HG02610 (cell line): ENCODE measurements around the gene RPS6KA4.
"Not testable (repeated sequence)": the region's sequence is repeated elsewhere in the genome, so short reads cannot be mapped to it uniquely, and the experiment has no call there.

Experiments
- ATAC-seq: cut with Tn5 transposase; IDR thresholded peaks from one replicate; pipeline ENCODE4 v1.9.1; 2021; ENCODE audit warnings: mild to moderate bottlenecking, moderate library complexity; ENCODE audit not compliant: unreplicated experiment

The RPS6KA4 gene

DNA sequence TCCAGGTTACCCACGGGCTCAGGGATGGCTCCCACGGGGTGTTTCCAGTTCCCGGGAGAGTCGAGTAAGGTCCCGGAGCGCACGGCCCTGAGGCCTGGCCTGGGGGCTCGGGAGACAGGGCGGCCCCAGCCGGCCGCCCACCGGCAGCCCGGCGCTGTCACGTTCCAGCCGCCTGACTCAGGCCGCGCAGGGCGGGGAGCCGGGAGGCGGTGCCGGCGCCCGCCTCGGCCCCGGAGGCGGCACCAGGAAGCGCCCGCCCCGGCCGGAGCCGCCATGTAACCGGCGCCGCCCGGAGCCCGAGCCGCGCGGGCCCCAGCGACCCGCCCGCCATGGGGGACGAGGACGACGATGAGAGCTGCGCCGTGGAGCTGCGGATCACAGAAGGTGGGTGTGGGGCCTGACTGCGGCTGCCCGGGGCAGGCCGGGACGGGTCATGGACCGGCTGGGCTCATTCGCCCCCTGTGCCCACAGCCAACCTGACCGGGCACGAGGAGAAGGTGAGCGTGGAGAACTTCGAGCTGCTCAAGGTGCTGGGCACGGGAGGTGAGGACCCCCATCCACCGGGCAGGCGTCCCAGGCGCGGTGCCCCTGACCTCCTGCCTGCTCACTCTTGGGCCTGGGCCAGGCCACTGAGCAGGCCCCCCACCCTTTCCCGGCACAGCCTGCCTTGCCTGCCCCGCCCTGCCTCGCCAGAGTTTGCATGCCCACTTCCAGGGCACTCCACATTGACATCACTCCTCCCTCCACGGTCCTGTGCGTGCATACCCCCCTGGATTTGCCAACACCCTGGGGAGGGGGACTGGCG lies at the start of gene RPS6KA4:
RPS6KA4 (plus strand) TSS at position 256 of the 805 bp plus-strand sequence; CDS start at position 330, 74 bp downstream.
- peak; percentile 62 for ATAC-seq

DNA sequence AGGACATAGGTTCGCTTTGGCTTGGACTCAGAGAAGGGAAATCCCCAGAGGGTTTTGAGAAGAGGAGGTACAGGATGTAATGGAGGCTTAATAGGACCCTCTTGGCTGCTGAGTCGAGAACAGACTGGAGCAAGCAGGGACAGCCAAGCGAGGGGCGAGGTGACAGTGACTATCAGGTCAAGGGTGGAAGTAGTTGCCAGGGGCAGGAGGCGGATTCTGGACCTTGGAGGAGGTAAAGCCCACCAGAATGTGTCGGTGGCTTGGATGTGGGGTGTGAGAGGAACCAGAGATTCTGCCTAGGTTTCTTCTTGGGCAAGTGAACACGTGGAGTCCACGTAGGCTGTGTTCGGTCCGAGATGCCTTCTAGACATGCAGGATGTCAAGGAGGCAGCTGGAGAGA lies 46.0 kb upstream of the RPS6KA4 start:
- no peak for ATAC-seq

DNA sequence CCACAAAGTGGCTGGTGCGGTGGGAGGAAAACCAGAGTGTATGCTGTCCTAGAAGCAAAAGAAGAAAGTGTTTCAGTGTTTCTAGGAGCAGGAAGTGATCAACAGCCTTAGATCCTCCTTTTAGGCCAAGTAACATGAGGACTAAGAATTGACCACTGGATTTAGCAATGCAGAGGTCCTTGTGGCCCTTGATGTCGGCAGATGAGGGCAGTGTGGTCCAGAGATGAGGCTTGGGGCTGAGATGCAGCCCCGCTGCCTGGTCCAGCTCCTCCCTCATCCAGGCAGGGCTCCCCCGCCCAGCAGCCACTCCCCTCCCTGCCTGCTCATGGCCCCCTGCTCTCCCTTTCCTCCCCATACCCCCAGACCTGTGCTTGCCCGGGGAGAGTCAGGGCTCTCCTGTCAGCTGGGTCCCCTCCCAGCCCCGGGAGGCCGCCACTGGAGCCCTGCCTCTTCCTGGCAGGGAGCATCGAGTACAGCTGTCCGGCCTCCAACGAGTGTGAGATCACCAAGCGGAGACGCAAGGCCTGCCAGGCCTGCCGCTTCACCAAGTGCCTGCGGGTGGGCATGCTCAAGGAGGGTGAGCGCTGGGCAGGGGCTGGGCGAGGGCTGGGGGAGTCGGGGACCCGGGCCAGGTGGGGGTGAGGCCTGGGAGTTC lies 45.3 kb upstream of the RPS6KA4 start:
- ATAC-seq, result no peak

DNA sequence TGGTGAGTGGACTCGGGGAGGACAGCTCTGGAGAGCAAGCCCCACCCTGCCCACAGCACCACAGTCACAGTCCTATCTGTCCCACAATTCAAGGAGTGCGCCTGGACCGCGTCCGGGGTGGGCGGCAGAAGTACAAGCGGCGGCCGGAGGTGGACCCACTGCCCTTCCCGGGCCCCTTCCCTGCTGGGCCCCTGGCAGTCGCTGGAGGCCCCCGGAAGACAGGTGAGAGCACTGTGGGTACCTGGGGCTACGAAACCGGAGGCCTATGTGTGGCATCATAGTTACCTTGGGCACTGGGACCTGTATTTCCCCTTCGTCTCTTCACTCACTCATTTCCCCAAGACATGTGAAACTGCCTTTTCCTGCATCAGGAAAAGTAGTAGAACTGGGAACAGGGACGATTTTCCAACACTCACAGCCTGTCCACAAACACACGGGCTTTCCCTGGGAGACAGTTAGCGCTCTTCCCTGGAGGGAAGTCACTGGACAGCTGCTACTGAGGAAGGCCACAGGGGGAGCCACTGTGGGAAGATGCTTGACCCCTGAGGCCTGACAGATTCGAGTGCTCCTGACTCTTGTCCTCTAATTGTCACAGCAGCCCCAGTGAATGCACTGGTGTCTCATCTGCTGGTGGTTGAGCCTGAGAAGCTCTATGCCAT lies 44.7 kb upstream of the RPS6KA4 start:
- no peak for ATAC-seq

DNA sequence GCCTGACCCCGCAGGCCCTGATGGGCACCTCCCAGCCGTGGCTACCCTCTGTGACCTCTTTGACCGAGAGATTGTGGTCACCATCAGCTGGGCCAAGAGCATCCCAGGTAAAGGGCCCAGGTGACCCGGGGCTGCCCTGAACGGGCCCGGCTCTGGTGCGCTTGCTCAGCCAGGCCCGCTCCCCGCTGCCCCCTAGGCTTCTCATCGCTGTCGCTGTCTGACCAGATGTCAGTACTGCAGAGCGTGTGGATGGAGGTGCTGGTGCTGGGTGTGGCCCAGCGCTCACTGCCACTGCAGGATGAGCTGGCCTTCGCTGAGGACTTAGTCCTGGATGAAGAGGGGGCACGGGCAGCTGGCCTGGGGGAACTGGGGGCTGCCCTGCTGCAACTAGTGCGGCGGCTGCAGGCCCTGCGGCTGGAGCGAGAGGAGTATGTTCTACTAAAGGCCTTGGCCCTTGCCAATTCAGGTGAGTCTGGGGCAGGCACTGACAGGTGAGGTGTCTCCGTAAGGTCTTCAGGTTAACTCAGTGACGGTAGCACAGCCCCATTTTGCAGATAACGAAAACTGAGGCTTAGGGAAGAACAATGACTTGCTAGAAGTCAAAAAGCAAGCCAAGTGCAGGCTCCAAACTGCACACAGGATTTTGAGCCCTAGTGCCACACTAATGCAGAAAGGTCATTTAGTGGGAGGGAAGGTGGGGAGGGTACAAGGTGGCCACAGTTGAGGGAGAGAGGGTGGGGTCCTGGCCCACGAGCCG lies 44.0 kb upstream of the RPS6KA4 start:
- no peak for ATAC-seq

DNA sequence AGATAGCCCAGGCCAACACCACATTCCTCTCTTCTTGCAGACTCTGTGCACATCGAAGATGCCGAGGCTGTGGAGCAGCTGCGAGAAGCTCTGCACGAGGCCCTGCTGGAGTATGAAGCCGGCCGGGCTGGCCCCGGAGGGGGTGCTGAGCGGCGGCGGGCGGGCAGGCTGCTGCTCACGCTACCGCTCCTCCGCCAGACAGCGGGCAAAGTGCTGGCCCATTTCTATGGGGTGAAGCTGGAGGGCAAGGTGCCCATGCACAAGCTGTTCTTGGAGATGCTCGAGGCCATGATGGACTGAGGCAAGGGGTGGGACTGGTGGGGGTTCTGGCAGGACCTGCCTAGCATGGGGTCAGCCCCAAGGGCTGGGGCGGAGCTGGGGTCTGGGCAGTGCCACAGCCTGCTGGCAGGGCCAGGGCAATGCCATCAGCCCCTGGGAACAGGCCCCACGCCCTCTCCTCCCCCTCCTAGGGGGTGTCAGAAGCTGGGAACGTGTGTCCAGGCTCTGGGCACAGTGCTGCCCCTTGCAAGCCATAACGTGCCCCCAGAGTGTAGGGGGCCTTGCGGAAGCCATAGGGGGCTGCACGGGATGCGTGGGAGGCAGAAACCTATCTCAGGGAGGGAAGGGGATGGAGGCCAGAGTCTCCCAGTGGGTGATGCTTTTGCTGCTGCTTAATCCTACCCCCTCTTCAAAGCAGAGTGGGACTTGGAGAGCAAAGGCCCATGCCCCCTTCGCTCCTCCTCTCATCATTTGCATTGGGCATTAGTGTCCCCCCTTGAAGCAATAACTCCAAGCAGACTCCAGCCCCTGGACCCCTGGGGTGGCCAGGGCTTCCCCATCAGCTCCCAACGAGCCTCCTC lies 43.1 kb upstream of the RPS6KA4 start:
- ATAC-seq, result not testable (repeated sequence)

DNA sequence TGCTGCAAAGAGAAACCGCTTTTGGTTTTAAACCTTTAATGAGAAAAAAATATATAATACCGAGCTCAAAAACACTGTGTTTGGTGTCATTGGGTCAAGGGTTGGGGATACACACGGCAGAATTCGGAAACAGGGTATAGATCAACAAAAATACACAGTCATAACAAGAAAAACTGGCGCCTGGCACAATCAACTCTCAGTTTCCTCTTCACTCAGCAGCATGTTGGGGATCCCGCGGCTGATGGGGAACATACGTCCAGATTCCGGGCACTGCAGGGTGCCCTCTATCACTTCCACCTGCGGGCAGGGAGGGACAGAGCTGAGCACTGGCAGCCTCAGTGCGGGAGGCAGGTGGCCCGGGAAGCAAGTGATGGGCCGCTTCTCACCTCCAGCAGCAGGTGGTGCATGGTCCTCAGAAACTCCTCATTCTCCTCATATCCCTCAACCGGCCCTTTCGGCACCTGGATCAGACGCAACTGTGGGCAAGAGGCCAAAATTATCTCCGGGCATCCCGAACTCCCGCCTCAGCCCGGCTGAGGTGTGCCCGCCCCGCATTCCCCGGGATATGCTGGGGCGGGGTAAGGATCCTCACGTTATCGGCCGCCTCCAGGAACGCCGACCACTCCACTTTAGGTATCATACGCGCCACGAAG lies 42.2 kb upstream of the RPS6KA4 start:
- ATAC-seq, result no peak

DNA sequence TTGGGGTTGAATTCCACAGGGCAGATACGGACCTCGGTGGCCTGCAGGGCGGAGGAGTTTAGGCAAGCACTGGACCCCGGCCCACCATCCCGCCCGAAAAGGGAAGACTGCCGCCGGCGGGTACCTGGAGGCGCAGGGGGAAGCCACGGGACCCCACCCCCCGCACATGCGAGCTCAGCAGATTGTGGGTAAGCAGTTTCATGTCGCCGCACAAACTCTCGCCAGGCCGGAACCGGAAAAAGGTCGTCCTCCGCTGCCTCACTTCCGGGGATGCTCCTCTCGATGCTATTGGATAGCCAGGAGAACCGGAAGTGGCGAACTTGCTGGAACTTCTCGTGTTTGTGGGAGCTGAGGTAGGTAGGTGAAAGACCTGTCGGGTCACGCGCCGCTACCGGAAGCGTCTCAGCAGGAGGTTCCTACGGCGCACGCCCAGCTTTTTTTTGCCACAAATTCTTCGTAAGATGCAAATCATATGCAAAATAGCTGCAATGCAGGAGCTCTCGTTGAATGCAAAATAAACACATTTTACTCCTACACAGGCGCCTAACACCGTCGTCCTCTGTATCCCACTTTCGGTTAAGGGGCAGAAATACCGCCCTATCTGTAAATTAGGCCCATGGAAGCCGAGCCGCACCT lies 41.5 kb upstream of the RPS6KA4 start, which contains the start of gene TRMT112:
TRMT112 (minus strand) TSS at position 235 of the 636 bp plus-strand sequence; CDS start at position 202, 33 bp downstream.
- peak; percentile 59 for ATAC-seq

DNA sequence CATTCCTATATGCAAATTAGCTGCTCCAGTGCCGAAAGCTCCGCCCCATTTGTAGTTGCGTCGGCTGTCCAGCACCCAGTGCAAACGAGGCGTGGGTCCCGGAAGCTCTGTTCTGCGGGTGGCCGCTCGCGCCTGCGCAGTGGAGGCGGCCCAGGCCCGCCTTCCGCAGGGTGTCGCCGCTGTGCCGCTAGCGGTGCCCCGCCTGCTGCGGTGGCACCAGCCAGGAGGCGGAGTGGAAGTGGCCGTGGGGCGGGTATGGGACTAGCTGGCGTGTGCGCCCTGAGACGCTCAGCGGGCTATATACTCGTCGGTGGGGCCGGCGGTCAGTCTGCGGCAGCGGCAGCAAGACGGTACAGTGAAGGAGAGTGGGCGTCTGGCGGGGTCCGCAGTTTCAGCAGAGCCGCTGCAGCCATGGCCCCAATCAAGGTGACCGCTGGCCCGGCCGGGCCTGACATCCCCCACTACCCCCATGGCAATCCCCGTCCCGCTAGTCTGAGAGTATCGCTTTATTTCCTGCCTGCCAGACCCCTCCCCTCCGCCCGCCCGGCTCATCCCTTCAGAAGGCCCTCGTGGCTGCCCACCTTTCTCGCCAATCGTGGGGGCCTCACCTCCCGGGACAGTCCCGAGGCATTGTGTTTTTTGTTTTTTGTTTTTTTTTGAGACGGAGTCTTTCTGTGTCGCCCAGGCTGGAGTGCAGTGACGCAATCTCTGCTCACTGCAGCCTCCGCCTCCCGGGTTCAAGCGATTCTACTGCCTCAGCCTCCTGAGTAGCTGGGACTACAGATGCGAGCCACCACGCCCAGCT lies 40.8 kb upstream of the RPS6KA4 start, which contains the start of gene PRDX5:
PRDX5 (plus strand) TSS at position 161 of the 805 bp plus-strand sequence; CDS start at position 256, 95 bp downstream.
- peak; percentile 75 for ATAC-seq

DNA sequence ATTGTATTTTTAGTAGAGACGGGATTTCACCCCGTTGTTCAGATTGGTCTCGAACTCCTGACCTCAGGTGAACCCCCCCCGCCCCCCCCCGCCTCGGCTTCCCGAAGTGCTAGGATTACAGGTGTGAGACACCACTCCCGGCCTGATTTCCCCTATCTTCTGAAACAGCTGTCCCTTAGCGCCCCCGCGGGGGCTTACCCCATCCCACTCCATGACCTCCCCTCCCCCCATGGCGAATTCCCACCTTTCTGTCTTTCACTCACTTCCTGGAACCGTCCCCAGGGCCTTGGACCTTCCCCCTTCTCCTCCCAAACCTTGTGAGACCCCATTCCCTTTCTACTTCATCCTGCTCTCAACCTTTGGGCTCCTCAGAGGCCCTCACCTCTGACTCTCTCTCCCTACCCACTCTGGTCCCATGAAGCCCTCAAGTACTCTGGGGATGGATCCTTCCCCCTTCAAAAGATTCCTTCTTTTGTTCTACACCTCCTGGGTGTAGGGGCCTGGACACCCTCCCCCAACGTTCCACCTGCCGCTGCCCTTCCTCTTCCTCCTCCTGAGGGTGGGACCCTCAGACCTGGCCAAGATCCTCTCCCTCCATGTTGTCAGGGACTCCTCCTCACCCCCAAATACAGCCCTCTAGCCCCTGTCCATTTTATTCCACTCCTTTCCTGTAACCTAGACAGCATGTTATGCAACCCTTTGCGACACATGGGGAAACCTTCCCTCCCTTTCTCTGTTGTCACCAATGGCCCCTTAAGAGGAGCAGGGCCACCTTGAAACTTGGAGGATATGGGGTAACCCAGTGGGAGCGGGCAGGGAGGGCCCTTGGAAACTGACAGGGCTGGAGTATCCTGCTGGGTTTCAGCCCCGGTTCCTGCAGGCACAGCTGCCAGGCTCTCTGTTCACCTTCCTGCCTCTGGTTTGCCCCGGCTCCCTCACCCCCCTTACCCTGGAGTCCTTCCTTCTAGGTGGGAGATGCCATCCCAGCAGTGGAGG lies 39.9 kb upstream of the RPS6KA4 start:
- no peak for ATAC-seq

DNA sequence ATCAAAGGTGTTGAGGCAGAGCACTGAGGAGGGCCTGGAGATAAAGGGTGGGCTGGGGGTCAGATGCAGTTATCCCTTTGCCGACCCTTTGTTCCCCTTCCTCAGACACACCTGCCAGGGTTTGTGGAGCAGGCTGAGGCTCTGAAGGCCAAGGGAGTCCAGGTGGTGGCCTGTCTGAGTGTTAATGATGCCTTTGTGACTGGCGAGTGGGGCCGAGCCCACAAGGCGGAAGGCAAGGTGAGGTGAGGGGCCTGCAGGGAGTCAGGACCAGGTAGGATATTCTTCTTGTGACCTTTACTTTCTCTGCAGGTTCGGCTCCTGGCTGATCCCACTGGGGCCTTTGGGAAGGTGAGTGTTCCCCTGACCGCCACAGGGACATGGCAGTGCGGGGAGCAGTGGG lies 38.4 kb upstream of the RPS6KA4 start:
- ATAC-seq, result no peak

DNA sequence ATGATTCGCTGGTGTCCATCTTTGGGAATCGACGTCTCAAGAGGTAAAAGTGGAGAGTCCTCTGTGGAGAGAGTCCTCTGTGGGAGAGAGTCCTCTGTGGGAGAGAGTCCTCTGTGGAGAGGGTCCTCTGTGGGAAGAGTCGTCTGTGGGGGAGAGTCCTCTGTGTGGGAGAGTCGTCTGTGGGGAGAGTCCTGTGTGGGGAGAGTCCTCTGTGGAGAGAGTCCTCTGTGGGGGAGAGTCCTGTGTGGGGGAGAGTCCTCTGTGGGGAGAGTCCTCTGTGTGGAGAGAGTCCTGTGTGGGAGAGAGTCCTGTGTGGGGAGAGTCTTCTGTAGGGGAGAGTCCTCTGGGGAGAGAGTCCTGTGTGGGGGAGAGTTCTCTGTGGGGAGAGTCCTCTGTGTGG lies 37.9 kb upstream of the RPS6KA4 start:
- ATAC-seq, result no peak

DNA sequence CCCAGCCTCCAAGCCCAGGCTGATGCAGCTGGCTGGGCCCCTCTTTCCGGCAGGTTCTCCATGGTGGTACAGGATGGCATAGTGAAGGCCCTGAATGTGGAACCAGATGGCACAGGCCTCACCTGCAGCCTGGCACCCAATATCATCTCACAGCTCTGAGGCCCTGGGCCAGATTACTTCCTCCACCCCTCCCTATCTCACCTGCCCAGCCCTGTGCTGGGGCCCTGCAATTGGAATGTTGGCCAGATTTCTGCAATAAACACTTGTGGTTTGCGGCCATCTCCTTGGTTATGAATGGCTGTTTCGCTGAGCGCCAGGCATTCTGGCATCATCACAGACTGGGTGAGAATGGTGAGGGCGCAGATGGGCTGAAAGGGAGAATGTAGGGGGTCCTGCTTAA lies 37.4 kb upstream of the RPS6KA4 start:
- ATAC-seq, result no peak

DNA sequence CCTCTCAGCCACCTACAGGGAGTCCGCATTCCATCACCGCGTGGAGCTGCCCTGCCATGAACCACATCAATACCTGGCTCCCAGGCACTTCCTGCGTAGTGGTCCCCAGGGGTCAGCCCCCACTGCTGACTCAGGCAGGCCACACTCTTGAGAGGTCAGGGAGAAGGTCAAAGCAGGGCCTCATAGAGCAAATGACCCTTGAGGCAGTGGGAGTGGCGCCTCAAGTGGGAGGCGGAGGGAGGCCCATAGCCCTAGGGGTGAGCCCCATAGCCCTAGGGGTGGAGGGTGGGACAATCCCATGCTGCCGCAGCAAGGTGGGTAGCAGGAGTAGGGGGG lies 36.1 kb upstream of the RPS6KA4 start:
- no peak for ATAC-seq

DNA sequence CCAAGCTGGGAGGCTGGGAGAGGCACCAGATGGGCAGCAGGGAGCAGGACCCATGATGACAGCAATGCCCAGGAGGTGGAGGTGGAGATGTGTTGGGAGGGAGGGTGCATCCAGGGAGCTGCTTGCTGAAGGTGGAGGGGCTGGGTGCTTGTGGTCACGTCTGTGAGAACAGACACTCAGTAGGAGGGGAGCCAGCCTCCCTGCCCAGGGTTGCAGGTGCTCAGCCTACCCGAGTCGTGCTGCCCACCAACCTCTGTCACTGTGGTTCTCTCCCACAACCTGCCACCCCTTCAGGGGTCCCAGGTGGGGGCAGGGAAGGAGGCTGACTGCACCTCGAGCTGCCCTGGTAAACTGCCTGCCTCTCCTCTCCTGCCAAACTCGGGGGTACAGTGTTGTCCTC lies 35.6 kb upstream of the RPS6KA4 start:
- no peak for ATAC-seq

DNA sequence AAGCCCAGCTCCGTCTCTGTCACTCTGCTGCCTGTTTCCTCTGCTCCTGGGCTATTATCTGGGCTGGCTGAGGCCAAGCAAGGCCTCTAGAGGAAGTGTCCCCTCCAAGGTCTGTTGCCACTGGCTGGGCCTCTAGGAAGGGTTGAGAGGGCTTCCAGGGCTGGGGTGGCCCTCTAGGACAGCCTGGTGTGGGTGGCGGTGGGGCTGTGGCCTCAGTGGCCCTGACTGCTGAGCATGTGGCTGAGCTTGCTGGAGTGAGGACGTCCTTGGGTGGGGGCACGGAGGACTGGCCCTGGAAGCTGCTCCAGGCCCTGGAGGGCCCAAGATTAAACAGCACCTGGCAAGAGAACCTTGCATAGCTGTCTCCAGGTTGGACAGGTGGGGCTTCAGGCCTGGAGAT lies 35.0 kb upstream of the RPS6KA4 start:
- not testable (repeated sequence) for ATAC-seq
